Left renal pelvis (tissue), 4 donors: ENCODE measurements around the gene XCR1. TPM values are rescaled to one million over a fixed set of nuclear protein-coding genes. Genes with fewer than 3 reads are reported as not detected.

Experiments used
- DNase-seq, 4 donors: peaks; one replicate each; pipeline ENCODE4 v3.0.0-alpha.2; 2013; ENCODE audit warnings: low read depth in 4 of 4, low spot score in 3 of 4
- polyA plus RNA-seq, 4 donors: library from polyadenylated mRNA; unstranded; fragments of 120-200 nt; gene quantifications; one replicate each; pipeline ENCODE4 v1.2.1, GENCODE V29; 2013; ENCODE audit not compliant: insufficient read length in 4 of 4

XCR1 gene
- polyA plus RNA-seq, 4 donors = 0.07 to 0.23 (median 0.15) TPM; not detected in 1

DNA sequence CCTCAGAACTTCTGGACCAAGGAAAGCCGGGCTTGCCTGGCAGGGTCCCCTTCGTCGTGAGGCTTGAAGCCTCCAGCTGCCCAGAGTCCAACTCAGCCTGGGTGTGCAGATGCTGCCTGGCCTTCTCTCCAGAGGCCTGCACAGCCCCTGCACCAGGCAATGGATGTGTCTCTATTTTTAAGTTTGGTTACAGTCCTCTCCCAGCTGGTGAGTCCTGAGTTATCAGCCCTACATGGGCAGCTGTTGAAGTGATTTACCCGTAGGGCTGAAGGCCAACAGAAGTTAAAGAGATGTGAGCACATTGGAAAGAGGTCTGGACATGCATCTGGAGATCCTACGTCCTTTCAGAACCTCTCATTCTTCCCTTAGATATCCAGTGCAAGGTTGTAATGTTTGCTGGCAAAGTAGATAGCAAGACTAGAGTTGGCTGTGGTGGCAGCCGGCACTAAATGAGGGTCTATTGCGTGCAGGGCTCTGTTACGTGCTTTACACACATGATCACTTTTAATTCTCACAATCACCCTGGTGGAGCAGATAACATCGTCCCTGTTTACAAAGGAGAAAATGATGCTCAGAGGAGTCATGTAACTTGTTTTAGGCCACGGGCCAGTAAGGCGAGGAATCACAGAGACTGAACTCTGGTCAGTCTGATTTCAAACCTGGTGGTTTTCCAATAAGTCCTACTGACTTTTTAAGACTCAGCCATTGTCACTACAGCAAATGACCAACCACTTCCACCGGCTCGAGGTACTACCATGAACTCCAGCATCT is 41.6 kb downstream of the XCR1 start:
- DNase-seq = no peak

- DNase-seq = no peak
These were observed 42.7 kb downstream of the XCR1 start for GRCh38 chr3:45984331-45985312.

DNA sequence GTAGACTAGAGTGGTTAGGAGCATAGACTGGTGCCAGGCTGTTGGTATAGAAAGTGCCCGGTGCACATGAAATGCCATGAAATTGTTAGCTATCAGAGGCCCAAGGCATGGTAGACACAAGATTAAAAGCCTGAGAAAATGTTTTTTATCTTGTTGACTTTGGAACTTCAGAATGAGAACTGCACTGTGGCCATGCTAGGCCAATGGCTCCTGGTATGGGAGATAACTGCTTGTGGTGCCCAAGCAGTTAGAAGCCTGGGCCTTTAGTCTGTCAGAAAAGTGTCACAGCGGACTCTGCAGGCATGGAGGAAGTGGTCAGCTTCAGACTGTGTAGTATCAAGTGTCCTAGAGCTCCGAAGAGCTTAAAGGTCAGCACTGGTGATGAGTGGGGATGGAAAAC is 43.5 kb downstream of the XCR1 start:
- no peak for DNase-seq

DNA sequence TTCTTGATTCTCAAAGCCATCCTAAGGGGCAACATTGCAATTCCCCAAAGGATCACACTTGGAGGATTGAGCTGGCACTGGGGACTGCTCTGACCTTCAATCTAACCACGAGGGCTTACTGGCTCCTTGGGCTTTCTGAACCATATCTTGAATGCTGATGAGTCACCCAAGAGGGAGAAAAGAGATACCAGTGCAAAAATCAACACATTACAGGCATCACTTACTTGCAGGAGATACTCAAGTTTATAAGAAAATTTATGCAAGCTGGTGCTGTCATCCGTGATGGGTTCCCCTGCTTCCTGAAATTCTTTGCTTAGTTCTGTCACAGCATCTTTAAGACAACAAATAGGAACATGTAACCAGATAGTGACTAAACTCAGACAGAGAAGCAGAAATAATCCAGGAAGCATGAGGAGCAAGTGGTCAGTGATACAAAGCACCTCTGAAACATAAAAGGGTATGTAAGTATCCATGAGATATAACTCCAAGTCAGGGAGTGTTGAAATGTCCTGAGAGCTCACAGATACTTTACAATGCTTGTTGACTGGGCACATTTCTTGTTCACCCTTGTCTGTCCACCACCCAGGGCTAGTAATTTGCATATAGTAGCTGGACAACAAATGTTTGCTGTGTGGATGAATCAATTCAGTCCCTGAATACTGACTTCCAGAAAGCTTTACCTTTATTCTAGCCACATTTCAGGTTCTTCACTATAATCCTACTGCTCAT is 45.8 kb downstream of the XCR1 start:
- no peak for DNase-seq

DNA sequence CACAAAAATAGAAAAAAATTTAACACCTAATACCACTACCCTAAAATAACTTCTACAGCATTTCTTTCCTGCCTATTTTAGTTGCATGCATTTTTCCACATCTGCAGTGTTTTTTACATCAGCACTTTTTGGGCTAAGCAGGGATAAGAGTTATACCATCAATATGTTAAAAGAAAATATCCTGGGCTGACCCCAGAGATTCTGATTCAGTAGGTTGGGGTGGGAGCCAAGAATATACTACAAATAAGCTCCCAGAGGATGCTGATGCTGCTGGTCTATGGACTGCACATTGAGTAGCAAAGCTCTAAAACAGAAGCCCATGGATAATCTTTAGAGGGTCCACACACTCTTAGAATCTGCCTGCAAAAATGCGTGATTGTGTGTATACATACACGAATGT is 46.5 kb downstream of the XCR1 start:
- no peak for DNase-seq

DNA sequence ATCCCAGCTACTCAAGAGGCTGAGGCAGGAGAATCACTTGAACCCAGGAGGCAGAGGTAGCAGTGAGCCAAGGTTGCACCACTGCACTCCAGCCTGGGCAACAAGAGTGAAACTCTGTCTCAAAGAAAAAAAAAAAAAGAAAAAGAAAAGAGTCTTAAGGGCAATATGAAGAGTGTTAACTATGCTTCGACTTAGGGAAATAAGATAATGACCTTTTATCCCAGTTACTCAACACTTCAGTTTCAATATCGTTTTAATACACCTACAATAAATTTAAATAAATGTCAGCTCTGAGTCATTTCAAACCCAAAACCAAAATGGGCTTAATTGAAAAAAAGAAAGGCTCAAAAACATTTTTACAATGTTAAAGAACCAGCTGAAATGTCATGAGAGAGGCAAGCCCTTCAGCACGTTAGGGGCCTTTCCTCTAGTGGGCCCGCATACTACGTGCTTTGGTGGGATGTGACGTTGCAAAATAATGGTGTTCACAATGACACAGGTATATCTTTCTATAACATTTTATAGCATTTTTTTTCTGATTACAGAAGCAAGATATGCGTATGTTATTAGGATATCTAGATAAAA is 47.0 kb downstream of the XCR1 start:
- no peak for DNase-seq

- DNase-seq = no peak
These were observed 47.9 kb downstream of the XCR1 start for GRCh38 chr3:45979378-45979777.

DNA sequence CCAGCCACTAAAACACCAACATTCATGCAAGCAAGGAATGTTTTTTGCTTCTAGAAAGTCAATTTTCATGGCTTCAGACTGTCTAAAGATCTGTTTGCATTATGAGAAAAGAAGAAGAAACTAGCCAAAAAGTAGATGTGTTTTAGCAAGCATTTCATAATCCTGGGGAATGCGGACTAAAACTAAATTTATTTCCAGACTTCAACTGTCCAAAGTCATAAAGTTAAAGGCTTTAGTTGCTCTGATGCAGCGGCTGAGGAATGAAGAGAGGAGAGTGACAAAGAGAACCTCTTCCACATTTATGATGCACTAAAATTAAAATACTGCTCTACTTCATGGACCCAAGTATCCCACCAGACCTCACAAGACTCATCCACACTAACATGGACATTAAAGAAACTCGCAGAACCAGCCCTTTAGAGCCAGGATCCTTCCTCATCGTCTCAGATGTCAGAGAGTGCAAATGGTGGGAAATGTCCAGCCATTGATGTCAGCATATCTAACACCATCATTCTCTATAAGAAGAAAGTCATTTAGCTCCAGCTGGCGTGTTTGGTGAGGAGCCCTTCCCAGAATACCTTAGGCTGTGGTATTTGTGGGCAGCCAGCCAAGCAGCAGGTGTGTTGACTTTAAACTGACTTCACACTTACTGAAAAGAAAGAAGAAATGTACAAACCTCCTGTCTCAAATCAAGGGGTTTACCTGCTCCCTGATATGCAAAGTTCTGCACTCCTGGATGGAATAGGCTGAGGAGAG is 49.1 kb downstream of the XCR1 start:
- no peak for DNase-seq

GRCh38 chr3:45976191-45977091 is 50.8 kb downstream of the XCR1 start:
- DNase-seq = no peak

GRCh38 chr3:45975686-45976085 is 51.6 kb downstream of the XCR1 start:
- DNase-seq = no peak

DNA sequence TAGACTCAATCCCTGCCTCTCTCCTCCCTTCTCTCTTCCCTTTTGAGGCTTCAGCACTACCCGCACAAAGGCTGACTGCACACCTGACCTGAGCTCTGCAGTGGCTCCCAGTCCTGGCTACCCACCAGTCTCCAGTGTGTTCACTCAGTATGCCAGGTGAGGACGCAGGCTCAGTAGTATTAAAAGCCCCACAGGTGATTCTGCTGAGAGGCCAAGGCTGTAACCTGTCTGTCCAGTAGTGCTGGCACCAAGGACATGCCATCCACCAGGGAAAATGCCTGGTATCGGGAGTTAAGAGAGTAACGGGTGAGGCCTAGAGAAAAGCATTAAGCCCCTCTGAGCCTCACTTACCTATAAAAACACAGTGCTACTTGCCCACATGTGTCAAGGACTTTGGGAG is 52.6 kb downstream of the XCR1 start:
- DNase-seq = no peak

DNA sequence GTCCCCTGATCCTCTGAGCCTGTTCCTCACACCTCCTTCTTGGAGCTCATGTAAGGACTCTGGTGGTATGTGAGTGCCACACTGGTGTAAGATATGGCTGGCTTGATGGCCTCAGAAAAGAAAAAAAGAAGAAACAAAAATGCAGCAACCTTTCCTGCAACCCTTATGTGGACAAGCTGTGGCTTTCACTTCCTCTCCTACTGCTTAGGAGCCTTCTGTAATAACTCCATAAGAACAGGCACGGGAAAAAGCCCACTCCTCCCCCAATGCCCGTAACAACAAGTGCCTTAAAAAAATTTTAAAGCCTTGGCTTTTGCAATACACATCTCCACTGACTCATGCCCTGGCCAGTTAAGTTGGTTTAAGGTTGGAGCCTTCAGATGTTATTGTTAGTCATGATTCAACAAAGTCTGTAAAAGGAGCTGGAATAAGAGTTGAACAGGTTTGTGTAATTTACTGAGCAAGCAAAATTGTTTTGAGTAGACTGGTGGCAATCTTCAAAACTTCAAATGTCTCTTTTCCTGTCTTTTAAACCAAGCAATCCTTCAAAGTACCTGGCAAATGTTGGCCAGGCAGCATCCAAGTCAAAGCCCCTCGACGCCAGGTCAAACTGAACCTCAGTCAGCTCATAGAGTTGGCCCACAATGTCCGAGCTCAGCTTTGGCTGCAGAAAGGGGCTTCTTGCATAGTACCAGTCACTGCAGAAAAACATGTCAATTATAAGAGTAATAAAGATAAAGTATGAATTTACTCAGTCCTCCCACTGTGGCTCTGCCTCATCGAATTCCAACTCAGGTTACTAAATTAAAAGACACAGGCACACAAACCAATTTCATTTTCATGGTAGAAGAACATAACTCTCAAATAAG is 54.5 kb downstream of the XCR1 start:
- no peak for DNase-seq

- DNase-seq = no peak
These were observed 57.3 kb downstream of the XCR1 start for GRCh38 chr3:45969953-45970352.

DNA sequence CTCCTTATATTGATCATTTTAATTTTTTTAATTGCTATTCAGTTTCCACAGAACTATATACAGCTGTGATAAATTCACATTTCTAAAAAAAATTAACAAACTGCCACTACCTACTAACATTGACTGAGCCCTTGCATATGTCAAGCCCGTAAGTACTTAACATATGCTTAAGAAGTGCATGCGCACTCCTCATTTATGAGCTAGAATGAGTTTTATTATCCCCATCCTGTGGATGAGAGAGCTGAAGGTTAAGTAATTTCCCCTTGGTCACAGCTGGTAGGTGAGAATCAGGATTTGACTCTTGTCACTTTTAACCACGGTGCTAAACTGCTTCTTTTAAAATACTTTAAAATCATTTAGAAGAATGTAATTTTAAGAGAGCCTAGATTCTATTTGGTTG is 58.2 kb downstream of the XCR1 start:
- no peak for DNase-seq

DNA sequence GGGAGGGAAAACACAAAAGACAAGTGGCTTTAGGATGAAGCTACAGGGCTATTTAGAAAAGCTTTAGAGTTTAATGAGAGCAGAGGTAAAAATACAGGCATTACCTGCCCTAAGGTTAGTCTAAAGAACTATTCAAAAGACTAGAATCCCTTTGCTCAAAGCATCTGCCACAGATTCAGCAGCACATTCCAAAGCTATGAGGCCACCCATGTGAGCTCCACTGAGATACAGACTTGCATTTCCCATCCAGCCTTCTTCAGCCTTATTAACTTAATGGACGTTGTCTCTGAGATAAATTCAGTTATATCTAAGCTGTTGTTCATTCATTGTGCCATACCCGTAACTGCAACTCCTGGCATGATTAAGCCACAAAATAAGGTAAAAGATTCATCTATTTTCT is 58.6 kb downstream of the XCR1 start:
- no peak for DNase-seq

GRCh38 chr3:45968149-45968548 is 59.1 kb downstream of the XCR1 start:
- DNase-seq = no peak

DNA sequence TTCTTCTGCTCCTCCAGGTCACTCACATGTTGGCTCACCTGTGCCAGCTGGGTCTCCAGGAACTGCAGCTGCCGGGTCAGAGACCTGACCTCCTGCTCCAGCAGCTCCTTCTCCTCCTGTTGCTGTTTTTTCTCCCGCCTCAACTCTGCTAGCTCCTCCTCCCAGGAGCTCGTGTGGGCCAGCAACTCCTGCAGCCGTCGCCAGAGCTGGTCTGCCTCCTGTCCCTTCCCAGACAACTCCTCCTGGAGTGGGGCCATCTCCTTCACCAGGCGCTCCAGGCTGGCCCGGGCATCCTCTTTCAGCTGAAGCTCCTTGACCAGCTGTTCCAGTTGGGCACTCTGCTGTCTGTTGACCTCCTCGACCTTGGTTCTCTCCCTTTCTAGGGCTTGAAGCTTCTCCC is 59.6 kb downstream of the XCR1 start:
- DNase-seq = no peak
